NCI-H1417 treated with DMSO at 0.1 percent for 48 hours (cell line): Measurements from ENCODE around the gene SLC2A5.

ENCODE experiments used
- DNase-seq: peaks from one replicate; lab custom pipeline; 2025; lab: John Stamatoyannopoulos, UW

The SLC2A5 gene

DNA sequence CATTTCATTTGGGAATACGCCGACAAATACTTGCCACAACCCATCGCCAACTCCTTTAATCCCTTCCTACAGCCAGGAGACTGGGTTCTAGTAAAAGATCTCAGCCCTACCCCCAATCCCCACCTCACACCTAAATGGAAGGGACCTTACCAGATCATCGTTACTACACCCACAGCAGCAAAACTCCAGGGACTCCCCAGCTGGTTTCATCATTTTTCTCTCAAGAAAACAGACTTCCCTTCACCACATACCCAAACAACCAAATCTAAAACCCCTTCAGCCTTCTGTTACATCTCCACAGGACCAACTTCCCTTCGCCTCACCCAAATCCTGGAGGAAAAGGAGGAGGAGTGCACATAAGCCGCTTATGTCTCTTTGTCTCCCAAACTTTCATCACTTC lies 23.7 kb upstream of the SLC2A5 start:
- no peak for DNase-seq

DNA sequence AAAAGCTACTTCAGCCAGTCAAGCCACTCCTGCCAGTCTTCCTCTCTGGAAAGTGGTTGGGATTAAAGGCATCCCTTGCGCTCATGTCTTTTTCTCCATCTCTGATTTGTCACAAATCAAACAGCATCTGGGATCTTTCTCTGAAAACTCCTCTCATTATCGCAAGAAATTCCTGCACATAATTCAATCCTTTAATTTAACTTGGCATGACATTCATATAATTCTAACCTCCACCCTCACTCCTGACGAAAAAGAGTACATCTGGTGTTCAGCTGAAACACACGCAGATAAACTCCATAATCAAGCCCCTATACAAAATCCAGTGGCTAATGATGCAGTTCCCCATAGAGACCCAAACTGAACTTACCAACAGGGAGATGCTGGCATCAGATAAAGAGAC lies 19.4 kb upstream of the SLC2A5 start:
- DNase-seq, result no peak

DNA sequence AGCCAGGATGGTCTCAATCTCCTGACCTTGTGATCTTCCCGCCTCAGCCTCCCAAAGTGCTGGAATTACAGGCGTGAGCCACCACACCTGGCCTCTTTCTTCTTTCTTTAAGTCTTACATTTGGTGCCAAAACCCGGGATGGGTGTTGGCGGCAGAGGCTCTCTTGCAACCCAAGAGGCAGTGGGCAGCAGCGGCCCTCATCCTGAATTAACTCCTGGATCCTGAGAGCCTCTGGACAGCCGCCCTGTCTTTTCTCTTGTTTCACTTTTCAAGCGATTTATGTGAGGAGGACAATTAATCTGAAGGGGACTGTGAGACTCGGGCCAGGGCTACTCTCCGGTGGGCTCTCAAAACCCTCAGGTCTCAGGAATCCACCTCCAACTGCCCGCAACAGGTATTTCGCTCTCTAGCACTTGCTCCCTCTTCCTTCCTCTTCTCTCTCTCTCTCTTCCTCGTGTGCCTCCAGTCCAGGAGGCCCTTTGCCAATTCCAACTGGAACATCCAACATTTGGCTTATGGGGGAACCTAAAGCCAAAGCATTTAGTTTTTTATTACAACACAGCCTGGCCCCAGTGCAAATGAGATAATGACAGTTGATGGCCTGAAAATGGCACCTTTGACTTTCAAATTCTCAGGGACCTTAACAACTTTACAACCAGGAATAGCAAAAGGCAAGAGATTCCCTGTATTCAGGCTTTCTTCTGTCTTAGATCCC lies 18.1 kb upstream of the SLC2A5 start:
- no peak for DNase-seq

DNA sequence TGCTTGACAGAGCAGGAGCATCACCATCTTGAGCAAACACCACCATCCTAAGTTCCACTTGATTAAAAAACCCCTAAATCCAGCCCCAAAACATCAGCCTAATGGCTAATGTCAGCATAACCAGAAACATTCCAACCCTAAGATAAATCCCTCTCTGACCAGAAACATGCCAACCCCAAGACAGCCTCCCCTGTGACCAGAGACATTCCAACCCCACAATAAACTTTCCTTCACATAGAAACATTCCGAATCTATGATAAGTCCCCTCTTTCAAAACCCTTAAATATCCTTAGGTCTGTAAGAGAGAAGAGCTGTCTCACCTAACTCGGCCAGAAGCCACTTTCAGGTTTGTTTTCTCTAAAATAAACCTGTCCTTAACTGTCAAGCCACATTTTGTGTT lies 17.4 kb upstream of the SLC2A5 start:
- DNase-seq, result no peak

DNA sequence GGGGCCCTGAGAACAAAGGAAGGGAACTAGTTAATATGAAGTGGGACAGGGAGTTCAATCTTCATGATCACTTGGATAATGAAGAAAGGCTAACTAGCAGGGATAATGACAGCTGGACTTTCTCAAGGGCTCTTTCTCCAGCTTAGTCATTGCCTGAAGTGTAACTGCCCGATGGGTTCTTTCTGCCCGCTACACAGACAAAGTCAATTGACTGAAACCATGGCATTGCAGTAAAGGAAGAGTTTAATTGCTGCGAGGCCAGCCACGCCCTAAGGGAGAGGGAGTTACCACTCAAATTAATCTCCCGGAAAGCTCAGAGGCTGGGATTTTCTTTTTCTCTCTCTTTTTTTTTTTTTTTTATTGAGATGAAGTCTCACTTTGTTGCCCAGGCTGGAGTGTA lies 16.6 kb upstream of the SLC2A5 start:
- no peak for DNase-seq

DNA sequence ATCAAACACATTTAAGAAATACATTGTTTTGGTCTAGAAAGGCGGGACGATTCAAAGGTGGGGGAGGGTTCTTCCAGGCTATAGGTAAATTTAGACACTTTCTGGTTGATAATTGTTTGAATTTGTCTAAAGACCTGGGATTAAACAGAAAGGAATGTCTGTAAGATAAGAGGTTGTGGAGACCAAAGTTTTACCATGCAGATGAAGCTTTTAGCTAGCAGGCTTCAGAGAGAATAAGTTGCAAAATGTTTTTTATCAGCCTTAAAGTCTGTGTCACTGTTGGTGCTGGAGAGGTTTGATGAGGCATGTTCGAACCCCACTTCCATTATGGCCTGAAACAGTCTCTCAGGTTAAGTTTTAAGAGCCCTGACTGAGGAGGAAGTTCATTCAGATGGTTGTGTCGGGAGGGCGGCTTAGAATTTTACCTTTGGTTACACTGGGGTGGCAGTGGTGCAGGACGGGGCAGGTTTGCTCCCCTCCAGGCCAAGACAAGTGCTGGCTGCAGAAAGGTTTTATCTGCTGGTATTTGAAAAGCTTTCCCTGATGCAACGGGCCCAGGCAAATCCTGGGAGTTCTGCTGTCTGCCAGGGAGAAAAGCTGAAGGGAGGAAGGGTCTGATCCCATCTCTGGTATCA lies 16.0 kb upstream of the SLC2A5 start:
- DNase-seq, result no peak

DNA sequence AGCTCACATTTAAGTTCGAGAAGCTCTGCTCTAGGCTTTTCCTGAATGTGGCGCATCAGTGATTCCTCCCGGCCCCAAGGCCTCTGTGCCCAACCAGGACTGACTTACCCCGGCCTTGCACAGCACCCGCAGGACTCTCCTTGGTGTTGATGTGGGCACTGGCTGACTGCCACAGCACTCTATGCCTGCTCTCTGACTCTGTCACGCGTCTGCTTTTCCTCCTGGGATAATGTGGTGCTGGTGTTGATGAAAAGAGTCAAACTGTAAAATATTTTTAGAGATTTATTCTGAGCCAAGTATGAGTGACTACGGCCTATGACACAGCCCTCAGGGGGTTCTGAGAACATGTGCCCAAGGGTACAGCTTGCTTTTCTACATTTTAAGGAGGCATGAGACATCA lies 15.5 kb upstream of the SLC2A5 start:
- DNase-seq, result no peak

DNA sequence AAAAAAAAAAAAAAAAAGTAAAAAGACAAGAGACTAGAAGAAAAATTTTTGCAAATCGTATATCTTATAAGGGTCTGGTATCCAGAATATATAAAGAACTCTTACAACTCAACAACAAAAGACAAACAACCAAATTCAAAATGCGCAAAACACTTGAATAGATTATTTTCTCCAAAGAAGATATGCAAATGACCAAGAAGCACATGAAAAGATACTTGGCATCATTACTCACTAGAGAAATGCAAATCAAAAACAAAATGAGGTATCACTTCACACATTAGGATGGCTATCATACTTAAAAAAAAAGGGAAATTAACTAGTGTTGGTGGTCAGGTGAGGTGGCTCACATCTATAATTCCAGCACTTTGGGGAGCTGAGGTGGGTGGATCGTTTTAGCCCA lies 12.0 kb upstream of the SLC2A5 start:
- DNase-seq, result no peak

DNA sequence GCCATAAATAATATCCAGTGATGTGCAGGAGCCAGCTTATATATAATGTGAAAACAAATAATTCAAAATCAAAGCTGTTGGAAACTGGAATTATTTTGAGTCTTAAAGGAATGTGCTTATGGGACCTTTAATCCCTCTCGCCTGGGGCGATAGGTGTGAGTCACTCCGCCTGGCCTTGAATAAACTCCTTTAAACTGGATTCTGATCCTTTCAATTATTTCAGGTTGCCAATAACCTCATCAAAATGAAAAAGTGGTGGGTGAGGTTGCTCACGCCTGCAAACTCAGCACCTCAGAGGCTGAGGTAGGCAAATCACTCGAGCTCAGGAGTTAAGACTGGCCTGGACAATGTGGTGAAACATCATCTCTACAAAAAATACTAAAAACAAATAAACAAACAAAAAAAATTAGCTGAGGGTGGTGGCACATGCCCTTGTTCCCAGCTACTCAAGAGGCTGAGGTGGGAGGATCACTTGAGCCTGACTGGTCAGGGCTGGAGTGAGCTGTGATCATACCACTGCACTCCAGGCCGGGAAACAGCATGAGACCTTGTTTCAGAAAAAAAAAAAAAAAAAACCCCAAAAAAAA lies 11.4 kb upstream of the SLC2A5 start:
- DNase-seq, result no peak

DNA sequence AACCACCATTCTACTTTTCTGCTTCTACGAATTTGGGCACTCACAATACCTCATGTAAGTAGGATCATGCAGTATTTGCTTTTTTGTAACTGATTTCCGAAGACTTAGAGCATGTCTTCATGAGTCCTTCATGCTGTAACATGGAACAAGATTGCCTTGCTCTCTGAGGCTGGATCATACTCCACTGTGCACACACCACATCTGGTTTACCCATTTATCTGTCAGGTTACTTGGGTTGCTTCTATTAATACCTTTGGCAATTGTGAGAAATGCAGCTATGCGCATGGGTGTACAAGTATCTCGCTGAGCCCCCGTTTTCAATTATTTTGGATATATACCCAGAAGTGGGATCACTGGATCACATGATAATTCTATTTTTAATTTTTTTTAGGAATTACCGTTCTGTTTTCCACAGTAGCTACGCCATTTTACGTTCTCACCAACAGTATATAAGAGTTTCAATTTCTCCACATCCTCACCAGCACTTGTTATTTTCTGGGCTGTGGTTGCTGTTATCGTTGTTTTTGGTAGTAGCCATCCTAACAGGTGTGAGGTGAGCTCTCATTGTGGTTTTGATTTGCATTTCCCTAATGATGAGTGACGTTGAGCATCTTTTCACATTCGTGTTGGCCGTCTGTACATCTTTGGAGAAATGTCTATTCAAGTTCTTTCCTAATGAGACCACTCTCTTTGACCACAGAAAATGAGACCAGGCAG lies 10.7 kb upstream of the SLC2A5 start:
- DNase-seq, result no peak

DNA sequence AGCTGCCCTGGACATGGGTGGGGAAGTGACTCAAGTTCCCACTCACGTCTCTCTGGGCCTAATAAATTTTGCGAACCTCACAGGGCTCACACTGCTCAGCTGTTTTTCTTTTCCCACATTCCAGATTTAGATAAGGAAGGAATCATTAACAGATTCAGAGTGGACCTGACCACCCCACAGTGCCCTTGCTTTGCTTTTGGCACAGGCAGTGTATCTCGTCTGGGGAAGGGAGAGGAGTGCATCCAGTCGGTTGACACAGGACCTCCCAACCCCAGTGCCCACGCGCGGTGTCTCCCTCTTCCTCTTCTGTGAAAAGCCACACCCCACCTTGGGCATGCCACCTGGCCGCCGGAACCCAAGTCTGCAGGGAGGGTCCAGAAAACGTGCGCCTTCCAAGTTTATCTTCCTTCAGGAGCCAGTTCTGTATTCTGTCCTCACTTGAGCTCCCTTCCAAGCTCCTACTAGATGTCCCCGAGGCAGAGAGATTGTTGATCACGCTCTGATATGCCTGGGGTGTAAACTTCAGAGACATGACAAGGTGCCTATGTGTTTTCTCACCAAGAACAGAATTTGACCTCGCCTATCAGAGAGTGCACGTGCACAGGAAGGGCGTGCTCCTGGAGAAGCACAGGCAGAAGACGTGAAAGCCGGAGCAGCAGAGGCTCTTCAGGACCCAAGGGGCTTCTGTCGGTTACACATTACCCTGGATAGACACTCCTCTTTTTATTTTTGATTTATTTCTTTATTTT lies 9.5 kb upstream of the SLC2A5 start:
- DNase-seq, result no peak

DNA sequence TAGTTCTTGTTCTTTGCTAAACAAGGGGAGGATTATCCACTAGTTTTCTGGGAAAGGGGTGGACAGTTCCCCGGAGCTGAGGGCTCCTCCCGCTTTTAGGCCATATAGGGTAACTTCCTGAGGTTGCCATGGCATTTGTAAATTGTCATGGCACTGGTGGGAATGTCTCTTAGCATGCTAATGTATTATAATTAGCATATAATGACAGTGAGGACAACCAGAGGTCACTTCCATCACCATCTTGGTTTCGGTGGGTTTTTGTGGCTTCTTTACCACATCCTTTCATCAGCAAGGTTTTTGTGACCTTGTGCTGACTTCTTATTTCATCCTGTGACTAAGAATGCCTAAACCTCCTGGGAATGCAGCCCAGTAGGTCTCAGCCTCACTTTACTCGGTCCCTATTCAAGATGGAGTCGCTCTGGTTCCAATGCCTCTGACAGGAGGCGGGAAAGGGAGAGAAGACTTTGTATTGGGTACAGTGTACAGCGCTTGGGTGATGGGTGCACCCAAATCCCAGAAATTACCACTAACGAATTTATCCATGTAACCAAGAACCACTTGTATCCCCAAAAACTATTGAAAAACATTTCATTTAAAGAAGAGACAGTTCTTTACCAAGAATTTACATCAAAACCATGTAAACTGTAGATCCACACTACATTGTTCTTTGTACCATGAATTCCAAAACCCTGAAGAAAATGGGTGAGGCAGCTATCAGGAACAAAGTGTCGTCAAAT lies 8.7 kb upstream of the SLC2A5 start:
- no peak for DNase-seq

DNA sequence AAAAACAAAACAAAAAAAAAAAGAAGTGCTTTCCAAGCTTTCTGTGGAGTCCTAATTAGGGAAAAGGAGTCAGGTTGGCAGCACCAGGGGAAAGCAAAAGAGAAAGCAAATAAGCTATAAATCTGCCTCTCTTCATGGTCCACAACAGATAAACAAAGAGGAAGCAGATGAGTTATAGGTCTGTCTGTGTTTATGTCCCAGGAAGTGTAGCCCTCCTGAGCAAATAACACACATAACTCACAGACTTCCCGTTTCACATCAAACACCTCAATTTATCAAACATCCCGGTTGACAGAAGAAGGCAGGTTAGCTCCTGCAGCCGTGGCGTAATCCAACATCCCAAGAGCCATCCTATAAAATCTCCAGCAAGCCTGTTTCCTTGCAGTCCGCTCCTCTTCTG lies 5.6 kb upstream of the SLC2A5 start:
- DNase-seq, result peak; percentile 26

DNA sequence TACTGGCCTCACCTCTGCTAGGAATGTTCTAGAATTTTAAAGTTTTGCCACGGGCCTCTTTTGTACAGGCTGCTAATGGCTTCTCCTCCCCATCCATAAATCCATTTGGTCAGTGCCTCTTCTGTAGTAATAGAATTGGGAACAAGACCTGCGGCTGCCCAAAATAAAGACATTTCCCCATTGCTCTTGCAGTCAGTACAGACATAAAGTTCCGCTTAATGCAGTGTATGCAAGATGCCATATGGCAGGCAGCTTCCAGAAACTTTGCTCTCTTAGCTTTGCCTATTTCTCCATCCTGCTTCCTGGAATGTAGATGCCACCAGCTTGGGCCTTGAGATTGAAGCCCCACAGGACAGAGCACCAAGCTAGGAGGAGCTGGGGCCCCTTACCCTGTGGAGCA lies 3.7 kb upstream of the SLC2A5 start:
- no peak for DNase-seq

DNA sequence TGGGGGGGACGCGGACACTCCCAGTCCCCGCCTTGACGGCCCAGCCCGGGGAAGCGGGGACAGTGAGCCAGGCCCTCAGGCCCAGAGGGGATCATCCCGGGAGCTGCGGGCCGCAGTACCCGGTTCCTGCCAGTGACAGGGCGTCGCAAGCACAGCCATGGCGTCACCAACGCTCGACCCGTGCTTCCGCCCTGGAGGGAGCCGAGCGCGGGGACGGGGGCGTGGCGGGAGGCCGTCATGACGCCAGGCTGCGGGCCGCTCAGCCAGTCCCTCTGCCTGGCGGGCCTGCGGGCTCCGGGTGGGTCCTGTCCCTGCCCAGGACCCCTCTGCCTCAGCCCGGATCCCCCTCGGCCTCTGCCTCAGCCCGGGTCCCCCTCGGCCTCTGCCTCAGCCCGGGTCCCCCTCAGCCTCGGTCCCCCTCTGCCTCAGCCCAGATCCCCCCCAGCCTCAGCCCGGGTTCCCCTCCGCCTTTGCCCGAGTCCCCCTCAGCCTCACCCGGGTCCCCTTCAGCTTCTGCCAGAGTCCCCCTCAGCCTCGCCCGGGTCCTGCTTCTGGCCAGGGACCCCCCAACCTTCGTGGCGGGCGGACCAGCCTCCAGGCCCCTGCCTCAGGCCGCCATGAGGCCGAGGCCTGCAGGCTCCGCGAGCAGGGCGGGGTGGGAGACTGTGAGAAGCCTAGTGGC lies 2.3 kb upstream of the SLC2A5 start:
- no peak for DNase-seq

DNA sequence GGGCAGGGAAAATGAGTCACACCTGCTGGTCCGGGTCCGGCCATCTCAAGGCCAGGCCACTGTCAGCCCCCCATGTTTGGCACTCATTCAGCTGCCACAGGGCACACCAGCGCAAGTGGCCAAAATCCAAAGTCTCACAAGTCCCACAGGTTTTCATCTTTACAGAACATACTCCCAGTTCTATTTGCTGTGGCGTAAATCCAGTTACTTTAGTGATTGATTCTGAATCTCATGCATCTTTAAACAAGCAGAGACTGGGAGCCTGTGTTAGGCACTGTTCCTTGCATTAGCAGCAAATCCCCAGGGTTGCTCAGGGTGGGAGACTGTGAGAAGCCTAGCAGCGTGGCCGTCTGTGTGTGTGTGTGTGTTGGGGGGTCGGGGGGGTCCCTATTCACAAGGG lies 1.1 kb upstream of the SLC2A5 start:
- DNase-seq, result no peak

DNA sequence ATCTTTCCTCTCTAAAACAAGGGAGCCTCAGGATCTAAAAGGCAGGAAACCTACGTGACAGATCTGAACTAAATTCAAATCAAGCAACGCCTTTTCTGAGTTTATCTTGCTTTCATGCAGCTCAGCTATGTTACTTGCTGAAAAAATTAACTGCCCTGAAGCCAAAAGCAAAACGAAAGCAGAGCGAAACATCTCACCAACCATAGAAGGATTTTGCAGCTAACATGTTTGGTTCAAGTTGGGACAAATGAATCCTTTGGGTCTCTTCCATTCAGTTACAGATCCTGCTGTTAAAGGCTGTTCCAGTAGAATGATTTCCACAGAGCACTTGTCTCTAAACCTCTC lies 482 bp downstream of the SLC2A5 start:
- DNase-seq, result no peak

DNA sequence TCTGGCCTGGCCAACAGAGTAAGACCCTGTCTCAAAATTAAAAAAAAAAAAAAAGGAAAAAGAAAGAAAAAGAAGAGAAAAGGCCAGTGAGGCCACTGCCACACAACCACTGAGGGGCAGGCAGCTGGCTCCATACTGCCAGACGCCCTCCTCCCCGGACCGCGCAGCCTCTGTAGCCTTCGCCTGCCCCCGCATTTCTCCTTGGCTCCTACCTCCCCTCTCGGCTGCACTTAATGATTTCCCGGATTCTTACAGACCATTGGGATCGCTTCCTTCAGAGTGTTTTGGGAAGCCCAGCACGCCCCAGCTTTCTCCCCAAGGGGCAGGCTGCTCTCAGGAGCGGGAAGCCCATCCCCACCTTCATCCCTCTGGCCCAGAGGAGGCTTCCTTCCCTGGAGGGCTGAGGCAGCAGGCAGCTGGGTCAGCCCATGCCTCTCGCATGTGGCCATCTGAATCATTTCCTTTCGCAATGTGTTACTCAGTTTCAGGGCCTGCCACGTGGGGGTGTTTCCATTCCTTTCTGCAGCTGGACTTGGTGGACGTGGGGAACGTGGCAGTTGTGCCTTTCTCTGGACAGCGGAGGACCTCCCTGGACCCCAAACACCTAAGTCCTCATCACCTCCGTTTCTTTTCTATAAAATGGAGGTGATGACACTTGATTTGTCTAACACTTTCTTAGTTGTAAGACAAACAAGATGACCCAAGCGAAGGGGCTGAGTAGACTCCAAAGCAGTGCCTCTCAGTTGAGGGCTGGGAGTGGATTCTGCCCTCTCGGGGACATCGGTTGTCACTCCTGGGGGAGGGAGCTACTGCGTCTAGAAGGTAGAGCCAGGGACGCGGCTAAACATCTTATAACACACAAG lies 2.3 kb downstream of the SLC2A5 start:
- DNase-seq, result no peak

DNA sequence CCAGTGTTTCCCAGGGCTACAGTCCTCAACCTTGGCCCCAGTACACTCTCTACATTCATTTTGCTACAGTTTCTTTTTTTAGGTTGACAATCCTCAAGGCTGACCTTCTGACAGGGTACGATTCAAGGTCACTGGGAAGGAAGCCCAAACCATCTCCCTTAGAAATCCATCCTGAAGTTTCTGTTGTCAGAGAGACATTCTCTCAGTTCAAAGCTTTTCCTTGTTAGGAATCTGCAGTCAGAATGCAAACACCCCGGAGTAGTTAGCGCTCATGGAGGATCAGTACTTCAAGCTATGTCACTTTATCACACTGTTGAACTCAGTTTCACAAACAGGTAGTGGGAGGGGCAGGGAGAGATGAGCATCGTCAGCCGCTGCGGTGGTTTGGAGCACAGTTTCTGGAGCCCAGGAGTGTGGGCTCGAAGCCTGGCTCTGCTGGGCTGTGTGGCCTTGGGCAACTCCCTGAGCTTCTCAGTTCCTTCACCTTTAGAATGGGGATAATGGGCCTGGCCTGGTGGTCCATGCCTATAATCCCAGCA lies 4.2 kb downstream of the SLC2A5 start:
- DNase-seq, result no peak

DNA sequence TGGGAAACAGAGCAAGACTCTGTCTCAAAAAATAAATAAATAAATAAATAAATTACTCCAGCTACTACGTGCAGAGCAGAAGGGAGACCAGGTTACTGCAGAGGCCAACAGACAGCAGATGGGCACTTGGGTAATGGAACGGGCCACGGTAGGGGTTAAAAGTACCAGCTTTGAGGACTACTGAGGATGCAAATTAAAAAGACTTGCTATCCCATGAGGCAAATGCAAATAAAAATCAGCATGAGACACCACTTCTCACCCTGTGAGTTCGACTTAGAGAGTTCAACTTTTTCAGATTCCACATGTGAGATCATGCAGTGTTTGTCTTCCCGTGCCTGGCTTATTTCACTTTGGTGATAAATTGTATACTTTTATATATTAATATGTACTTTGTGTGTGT lies 6.6 kb downstream of the SLC2A5 start:
- no peak for DNase-seq
